Fibroblast of lung (primary cell): ENCODE results near the gene SIVA1.

Experiments
- EZH2 ChIP-seq: IDR thresholded peaks from 2 replicates; pipeline ENCODE4 v1.5.1; 2012; ENCODE audit warnings: low read length, control low read depth, mild to moderate bottlenecking; ENCODE audit errors: missing control alignments
- TF ChIP-seq, protein P1 (sequence below), 2 donors: IDR thresholded peaks in 1 of 2; conservative IDR thresholded peaks in 1 of 2; 1 replicate in 1 of 2; 2 replicates in 1 of 2; pipeline ENCODE4 v1.5.1; 2011 to 2012; ENCODE audit warnings: low read length in 2 of 2, control low read depth in 1 of 2, inconsistent platforms in 1 of 2, low read depth in 1 of 2, mild to moderate bottlenecking in 1 of 2

- TF ChIP-seq, protein P1, sequence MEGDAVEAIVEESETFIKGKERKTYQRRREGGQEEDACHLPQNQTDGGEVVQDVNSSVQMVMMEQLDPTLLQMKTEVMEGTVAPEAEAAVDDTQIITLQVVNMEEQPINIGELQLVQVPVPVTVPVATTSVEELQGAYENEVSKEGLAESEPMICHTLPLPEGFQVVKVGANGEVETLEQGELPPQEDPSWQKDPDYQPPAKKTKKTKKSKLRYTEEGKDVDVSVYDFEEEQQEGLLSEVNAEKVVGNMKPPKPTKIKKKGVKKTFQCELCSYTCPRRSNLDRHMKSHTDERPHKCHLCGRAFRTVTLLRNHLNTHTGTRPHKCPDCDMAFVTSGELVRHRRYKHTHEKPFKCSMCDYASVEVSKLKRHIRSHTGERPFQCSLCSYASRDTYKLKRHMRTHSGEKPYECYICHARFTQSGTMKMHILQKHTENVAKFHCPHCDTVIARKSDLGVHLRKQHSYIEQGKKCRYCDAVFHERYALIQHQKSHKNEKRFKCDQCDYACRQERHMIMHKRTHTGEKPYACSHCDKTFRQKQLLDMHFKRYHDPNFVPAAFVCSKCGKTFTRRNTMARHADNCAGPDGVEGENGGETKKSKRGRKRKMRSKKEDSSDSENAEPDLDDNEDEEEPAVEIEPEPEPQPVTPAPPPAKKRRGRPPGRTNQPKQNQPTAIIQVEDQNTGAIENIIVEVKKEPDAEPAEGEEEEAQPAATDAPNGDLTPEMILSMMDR (conservative IDR thresholded peaks at IDR 0.05 in 1 of 2, IDR thresholded peaks at IDR 0.05 in 1 of 2; ENCODE audit: low read depth in 1 of 2, low read length in 2 of 2): no peak
- TF ChIP-seq EZH2: no peak
Observed at GRCh38 chr14:104734991-104735779, 17.8 kb upstream of the SIVA1 start.
